Measurements from ENCODE around the gene P2RY13. TPM values are rescaled to one million over a fixed set of nuclear protein-coding genes. Genes with fewer than 3 reads are reported as not detected.

The P2RY13 gene
- polyA plus RNA-seq, 1 donor from 2014 or later, result 0.12 TPM

DNA sequence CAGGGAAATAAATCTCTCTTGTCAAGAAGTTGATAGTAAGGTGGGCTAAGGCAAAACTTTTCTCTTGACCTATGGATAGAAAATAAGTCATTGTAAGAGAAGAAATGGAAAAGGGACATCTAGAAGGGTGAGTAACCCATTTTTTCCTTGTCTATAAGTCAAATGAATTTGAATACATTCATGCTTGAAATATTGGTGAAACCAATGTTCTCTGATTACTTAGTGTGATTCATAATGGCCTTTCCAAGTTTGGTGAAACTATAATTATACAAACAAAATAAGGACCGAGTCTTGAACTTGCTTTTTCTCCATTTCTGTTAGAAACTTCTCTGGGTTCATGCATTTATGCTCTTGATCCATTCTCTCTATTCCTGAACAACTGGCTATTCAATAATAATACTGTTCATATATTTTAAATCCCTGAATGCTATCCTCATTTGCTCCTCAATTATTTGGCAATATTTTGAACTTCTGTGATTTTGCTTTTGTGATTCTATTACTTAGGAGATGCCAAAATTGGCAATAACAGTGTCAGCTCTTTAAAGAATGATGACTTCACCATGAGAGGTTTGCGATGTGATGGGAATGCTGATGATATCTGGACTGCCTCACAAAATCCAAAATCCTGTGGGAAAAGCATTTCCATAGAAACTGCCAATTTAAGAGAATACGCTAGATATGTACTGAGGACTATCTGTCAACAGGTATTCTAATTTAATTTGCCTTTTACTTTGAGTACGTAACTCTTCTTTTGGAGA, 42.9 kb upstream of the P2RY13 start:
- Histone ChIP-seq H3K9ac (ENCODE audit: low read length) (no peak overlapping the region), H3K79me2 (replicated peaks; ENCODE audit: insufficient read depth, low read length) (no peaks in the 10 kb centered on the region), H3K27me3 (ENCODE audit: insufficient read depth, low read depth, low read length) (no peaks in the 10 kb centered on the region), H3K4me3 (ENCODE audit: low read length) (no peak overlapping the region), H3F3A (ENCODE audit: insufficient read depth, low read length, poor library complexity, severe bottlenecking) (no peaks in the 10 kb centered on the region), H2AFZ (ENCODE audit: low read depth, low read length) (no peak overlapping the region), H3K9me2 (ENCODE audit: insufficient read depth, low read length) (no peaks in the 10 kb centered on the region), H4K20me1 (ENCODE audit: insufficient read depth) (no peaks in the 10 kb centered on the region), H3K4me2 (ENCODE audit: low read length) (no peak overlapping the region), H3K27ac (ENCODE audit: low read length) (no peak overlapping the region), H3K36me3 (ENCODE audit: insufficient read depth, low read length) (no peaks in the 10 kb centered on the region), H3K9me3 (ENCODE audit: low read length) (no peaks in the 10 kb centered on the region)
- TF ChIP-seq CTCF (IDR thresholded peaks at IDR 0.05; ENCODE audit: poor library complexity, severe bottlenecking), result no peak
- TF ChIP-seq POLR2AphosphoS5 (IDR thresholded peaks at IDR 0.05), result no peak
- no peak for TF ChIP-seq MXI1 (conservative IDR thresholded peaks at IDR 0.05; ENCODE audit: poor library complexity, severe bottlenecking)
- no peak for TF ChIP-seq REST (IDR thresholded peaks at IDR 0.05; ENCODE audit: borderline replicate concordance)
- TF ChIP-seq RAD21 (conservative IDR thresholded peaks at IDR 0.05), result no peak
- TF ChIP-seq TAF1 (IDR thresholded peaks at IDR 0.05; ENCODE audit: low read depth), result no peak
- TF ChIP-seq SMC3 (conservative IDR thresholded peaks at IDR 0.05; ENCODE audit: poor library complexity), result no peak
- no peak for TF ChIP-seq EP300 (conservative IDR thresholded peaks at IDR 0.05; ENCODE audit: poor library complexity, severe bottlenecking)
- TF ChIP-seq EZH2 (IDR thresholded peaks at IDR 0.05; ENCODE audit: borderline replicate concordance, insufficient read depth, low read length, poor library complexity, severe bottlenecking), result no peak

DNA sequence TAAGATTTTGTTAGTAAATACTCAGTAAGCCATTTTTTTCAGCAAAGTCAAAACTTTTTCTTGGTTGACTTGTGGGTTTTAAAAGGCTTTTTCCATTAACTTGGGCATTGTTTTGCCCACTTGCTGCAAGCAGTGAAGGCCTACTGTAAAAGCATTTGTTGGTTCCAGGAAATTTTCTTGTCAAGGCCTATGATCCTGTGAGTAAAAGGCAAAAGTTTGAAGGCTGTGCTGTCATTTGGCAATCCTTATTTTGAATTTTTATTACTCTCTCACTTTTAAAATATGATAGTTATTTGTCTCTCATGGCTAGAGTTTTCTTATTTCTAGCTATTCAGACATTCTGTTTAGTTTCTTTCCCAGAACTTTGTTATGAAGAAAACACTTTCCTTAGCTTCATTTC, 42.2 kb upstream of the P2RY13 start:
- H4K20me1 ChIP-seq (ENCODE audit: insufficient read depth), result no peaks in the 10 kb centered on the region
- H3K4me3 ChIP-seq (ENCODE audit: low read length), result no peak overlapping the region
- no peak overlapping the region for H3K27ac ChIP-seq (ENCODE audit: low read length)
- no peaks in the 10 kb centered on the region for H3K27me3 ChIP-seq (ENCODE audit: insufficient read depth, low read depth, low read length)
- no peaks in the 10 kb centered on the region for H3K9me2 ChIP-seq (ENCODE audit: insufficient read depth, low read length)
- no peaks in the 10 kb centered on the region for H3K79me2 ChIP-seq (replicated peaks; ENCODE audit: insufficient read depth, low read length)
- no peak overlapping the region for H3K4me2 ChIP-seq (ENCODE audit: low read length)
- no peaks in the 10 kb centered on the region for H3K9me3 ChIP-seq (ENCODE audit: low read length)
- H3K9ac ChIP-seq (ENCODE audit: low read length), result no peak overlapping the region
- TF ChIP-seq SMC3 (conservative IDR thresholded peaks at IDR 0.05; ENCODE audit: poor library complexity), result no peak
- no peak for TF ChIP-seq TAF1 (IDR thresholded peaks at IDR 0.05; ENCODE audit: low read depth)
- TF ChIP-seq CTCF (IDR thresholded peaks at IDR 0.05; ENCODE audit: poor library complexity, severe bottlenecking), result no peak
- TF ChIP-seq MXI1 (conservative IDR thresholded peaks at IDR 0.05; ENCODE audit: poor library complexity, severe bottlenecking), result no peak
- no peak for TF ChIP-seq POLR2AphosphoS5 (IDR thresholded peaks at IDR 0.05)
- TF ChIP-seq RAD21 (conservative IDR thresholded peaks at IDR 0.05), result no peak
- TF ChIP-seq EP300 (conservative IDR thresholded peaks at IDR 0.05; ENCODE audit: poor library complexity, severe bottlenecking), result no peak
- no peak for TF ChIP-seq EZH2 (IDR thresholded peaks at IDR 0.05; ENCODE audit: borderline replicate concordance, insufficient read depth, low read length, poor library complexity, severe bottlenecking)
- no peak for TF ChIP-seq REST (IDR thresholded peaks at IDR 0.05; ENCODE audit: borderline replicate concordance)
- H2AFZ ChIP-seq (ENCODE audit: low read depth, low read length), result no peak overlapping the region
- no peaks in the 10 kb centered on the region for H3K36me3 ChIP-seq (ENCODE audit: insufficient read depth, low read length)
- H3F3A ChIP-seq (ENCODE audit: insufficient read depth, low read length, poor library complexity, severe bottlenecking), result no peaks in the 10 kb centered on the region
